Colonic mucosa (tissue), 4 donors: ENCODE measurements around the gene DEFB129. TPM values are rescaled to one million over a fixed set of nuclear protein-coding genes. Genes with fewer than 3 reads are reported as not detected.

Experiments used
- DNase-seq: peaks from one replicate; pipeline ENCODE4 v3.0.0-alpha.2; 2020
- H3K27ac ChIP-seq: fragments of 200-600 bp; one replicate; pipeline ENCODE4 v1.8.0; 2021
- H3K27me3 ChIP-seq: fragments of 200-600 bp; one replicate; pipeline ENCODE4 v1.8.0; 2021
- H3K36me3 ChIP-seq: fragments of 200-600 bp; one replicate; pipeline ENCODE4 v1.8.0; 2021
- H3K4me1 ChIP-seq: fragments of 200-600 bp; one replicate; pipeline ENCODE4 v1.8.0; 2021; ENCODE audit warnings: mild to moderate bottlenecking
- H3K4me3 ChIP-seq: fragments of 200-600 bp; one replicate; pipeline ENCODE4 v1.8.0; 2021
- H3K9ac ChIP-seq, 2 donors: one replicate each; pipeline ENCODE4 v1.7.0; 2013; ENCODE audit warnings: control low read depth in 2 of 2, low read depth in 2 of 2, low read length in 2 of 2
- H3K9me3 ChIP-seq: fragments of 200-600 bp; one replicate; pipeline ENCODE4 v1.8.0; 2021
- intact Hi-C: fragments of 100-400 bp; cut with DNase I; formaldehyde crosslinking; loops from one replicate; pipeline ENCODE4 v1.14.1; 2022
- total RNA-seq, 2 donors: library from RNA; stranded (reverse); fragmentation: NEBNext Ultra II Directional in 1 of 2; extraction: Animal tissue kit (Norgen Biotek cat#: 25700) in 1 of 2; gene quantifications; one replicate each; pipeline ENCODE4 v1.2.1, GENCODE V29; 2021
- TF ChIP-seq, protein P1 (sequence below): fragments of 200-600 bp; IDR thresholded peaks from one replicate; pipeline ENCODE4 v1.8.0; 2022; ENCODE audit warnings: antibody characterized with exemption, mild to moderate bottlenecking
- donor health status: healthy.
- donor health status: DM: no; HTN: no; CAD: no.
- donor health status: DM: no; HTN: no; CAD: no.

The DEFB129 gene
- total RNA-seq, 2 donors from 2014 or later: not detected

DNA sequence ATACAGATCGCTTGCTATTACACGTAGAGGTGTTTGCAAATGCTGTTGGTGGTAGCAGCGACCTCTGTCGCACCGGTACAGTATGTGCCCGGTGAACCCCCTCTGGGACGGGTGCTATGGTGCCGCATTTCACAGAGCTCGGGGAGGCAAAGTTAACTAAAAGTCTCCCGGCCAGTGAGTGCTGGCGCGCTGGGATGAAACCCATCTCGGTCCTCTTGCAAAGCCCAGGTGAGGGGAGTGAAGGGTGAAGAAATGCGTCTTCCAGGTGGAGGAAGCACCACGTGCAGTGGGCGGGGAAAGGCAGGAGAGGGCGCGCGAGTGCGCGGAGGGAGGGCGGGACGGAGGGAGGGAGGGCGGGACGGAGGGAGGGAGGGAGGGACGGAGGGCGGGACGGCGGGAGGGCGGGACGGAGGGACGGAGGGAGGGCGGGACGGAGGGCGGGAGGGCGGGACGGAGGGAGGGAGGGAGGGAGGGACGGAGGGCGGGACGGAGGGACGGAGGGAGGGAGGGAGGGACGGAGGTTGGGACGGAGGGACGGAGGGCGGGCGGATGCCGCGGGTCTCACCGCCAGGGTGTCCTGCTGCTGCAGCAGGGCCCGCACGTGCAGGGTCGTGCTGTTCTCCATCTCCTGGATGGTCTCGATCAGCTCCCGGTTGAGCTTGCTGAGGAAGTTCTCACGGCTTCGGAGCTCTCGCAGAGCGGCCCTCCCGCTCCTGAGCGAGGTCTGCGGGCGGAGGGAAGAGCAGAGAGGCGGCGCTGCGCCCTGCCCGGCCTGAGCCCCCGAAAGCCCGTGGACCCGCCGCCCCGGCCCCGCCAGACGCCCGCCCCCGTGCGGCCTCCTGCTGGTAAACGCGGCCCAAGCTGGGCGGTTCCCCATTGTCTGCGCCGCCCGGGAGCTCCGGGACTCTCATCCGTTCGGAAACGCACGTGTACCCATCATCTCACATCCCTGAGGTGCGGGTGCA lies 51.8 kb downstream of the DEFB129 start:
- TF ChIP-seq, protein P1, sequence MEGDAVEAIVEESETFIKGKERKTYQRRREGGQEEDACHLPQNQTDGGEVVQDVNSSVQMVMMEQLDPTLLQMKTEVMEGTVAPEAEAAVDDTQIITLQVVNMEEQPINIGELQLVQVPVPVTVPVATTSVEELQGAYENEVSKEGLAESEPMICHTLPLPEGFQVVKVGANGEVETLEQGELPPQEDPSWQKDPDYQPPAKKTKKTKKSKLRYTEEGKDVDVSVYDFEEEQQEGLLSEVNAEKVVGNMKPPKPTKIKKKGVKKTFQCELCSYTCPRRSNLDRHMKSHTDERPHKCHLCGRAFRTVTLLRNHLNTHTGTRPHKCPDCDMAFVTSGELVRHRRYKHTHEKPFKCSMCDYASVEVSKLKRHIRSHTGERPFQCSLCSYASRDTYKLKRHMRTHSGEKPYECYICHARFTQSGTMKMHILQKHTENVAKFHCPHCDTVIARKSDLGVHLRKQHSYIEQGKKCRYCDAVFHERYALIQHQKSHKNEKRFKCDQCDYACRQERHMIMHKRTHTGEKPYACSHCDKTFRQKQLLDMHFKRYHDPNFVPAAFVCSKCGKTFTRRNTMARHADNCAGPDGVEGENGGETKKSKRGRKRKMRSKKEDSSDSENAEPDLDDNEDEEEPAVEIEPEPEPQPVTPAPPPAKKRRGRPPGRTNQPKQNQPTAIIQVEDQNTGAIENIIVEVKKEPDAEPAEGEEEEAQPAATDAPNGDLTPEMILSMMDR: no peak
- no peaks in the 10 kb centered on the region for H3K9me3 ChIP-seq
- no peak overlapping the region for H3K27ac ChIP-seq
- intact Hi-C loops: loop anchor here (10.0 kb wide), 2 partner anchors 46 to 64 kb away; partner anchors contain the start of gene SOX12
- H3K27me3 ChIP-seq: no peaks in the 10 kb centered on the region
- H3K4me3 ChIP-seq: no peak overlapping the region
- H3K36me3 ChIP-seq: no peaks in the 10 kb centered on the region
- no peaks in the 10 kb centered on the region for H3K4me1 ChIP-seq
- no peak overlapping the region for H3K9ac ChIP-seq
- DNase-seq: no peak

Other genes starting within 250 kb of the DEFB129 start
- gene DEFB125, start 139.6 kb upstream of the DEFB129 start, total RNA-seq: not detected
- gene DEFB126, start 84.7 kb upstream of the DEFB129 start, total RNA-seq: not detected
- not detected for gene DEFB127, start 69.8 kb upstream of the DEFB129 start, total RNA-seq
- not detected for gene DEFB128, start 37.5 kb upstream of the DEFB129 start, total RNA-seq
- gene DEFB132, start 30.5 kb downstream of the DEFB129 start, total RNA-seq: not detected
- 1 to 10 TPM; 7.9 to 8.2 TPM for gene C20orf96, start 63.5 kb downstream of the DEFB129 start, total RNA-seq
- 10 to 100 TPM; 13.7 to 15.6 TPM for gene ZCCHC3, start 70.3 kb downstream of the DEFB129 start, total RNA-seq
- gene SOX12, start 98.3 kb downstream of the DEFB129 start, total RNA-seq: 1 to 10 TPM; 5.0 to 7.5 TPM
- gene NRSN2, start 119.9 kb downstream of the DEFB129 start, total RNA-seq: 10 to 100 TPM; 11.2 to 18.3 TPM
- gene TRIB3, start 153.5 kb downstream of the DEFB129 start, total RNA-seq: 10 to 100 TPM; 13.5 to 48.5 TPM
- gene RBCK1, start 181.0 kb downstream of the DEFB129 start, total RNA-seq: 100 to 1,000 TPM; 134 to 169 TPM
- 10 to 100 TPM; 25.4 to 31.9 TPM for gene TBC1D20, start 235.3 kb downstream of the DEFB129 start, total RNA-seq